Osteoblast (primary cell): ENCODE measurements around the gene EMP2. TPM values are rescaled to one million over a fixed set of nuclear protein-coding genes. Genes with fewer than 3 reads are reported as not detected.
A peak's percentile ranks its signal among the peaks of the same experiment; 100 is the strongest.

Experiments used
- DNase-seq: peaks from one replicate; pipeline ENCODE4 v3.0.0; 2011; ENCODE audit warnings: low spot score, mixed read lengths; ENCODE audit not compliant: insufficient read length; ENCODE audit errors: missing footprints
- H2AFZ ChIP-seq: 2 replicates; pipeline ENCODE4 v1.6.0; 2011; ENCODE audit warnings: mild to moderate bottlenecking, low read length
- H3K27ac ChIP-seq: 2 replicates; pipeline ENCODE4 v1.5.1; 2011; ENCODE audit warnings: mild to moderate bottlenecking, low read depth, low read length, moderate library complexity
- H3K27me3 ChIP-seq: 2 replicates; pipeline ENCODE4 v1.6.0; 2012; ENCODE audit warnings: mild to moderate bottlenecking, control low read depth, inconsistent platforms, low read length, moderate library complexity; ENCODE audit not compliant: insufficient read depth
- H3K36me3 ChIP-seq: 2 replicates; pipeline ENCODE4 v1.5.1; 2011; ENCODE audit warnings: mild to moderate bottlenecking, low read length, control low read depth, moderate library complexity; ENCODE audit not compliant: insufficient read depth
- H3K4me1 ChIP-seq: 2 replicates; pipeline ENCODE4 v1.5.1; 2011; ENCODE audit warnings: mild to moderate bottlenecking, low read length, control low read depth, moderate library complexity; ENCODE audit not compliant: insufficient read depth
- H3K4me2 ChIP-seq: 2 replicates; pipeline ENCODE4 v1.6.0; 2011; ENCODE audit warnings: mild to moderate bottlenecking, low read length; ENCODE audit not compliant: insufficient read depth
- H3K4me3 ChIP-seq: fragments of 200-600 bp; sonication (generic); 3 replicates; pipeline ENCODE4 v1.5.1; 2012; ENCODE audit warnings: mild to moderate bottlenecking, low read length, inconsistent platforms; ENCODE audit not compliant: insufficient read depth
- H3K79me2 ChIP-seq: 2 replicates; pipeline ENCODE4 v1.6.0; 2012; ENCODE audit warnings: mild to moderate bottlenecking, low read length, control low read depth, inconsistent platforms; ENCODE audit not compliant: insufficient read depth
- H3K9me3 ChIP-seq: 2 replicates; pipeline ENCODE4 v1.5.1; 2011; ENCODE audit warnings: low read depth, low read length, control low read depth
- H4K20me1 ChIP-seq: 2 replicates; pipeline ENCODE4 v1.6.0; 2012; ENCODE audit warnings: mild to moderate bottlenecking, low read length, control low read depth; ENCODE audit not compliant: insufficient read depth
- CTCF ChIP-seq: IDR thresholded peaks from 2 replicates; pipeline ENCODE4 v1.5.1; 2011; ENCODE audit warnings: mild to moderate bottlenecking, low read depth, low read length, moderate library complexity; ENCODE audit errors: extremely low read depth
- total RNA-seq: library from RNA; depleted of rRNA; stranded (reverse); fragments of >200 nt; gene quantifications from 2 replicates; pipeline ENCODE4 v1.2.3, GENCODE V29; 2012

Gene EMP2
- total RNA-seq, 1 donor, result 31.8 TPM

- DNase-seq, result peak; percentile 89
- no peaks in the 10 kb centered on the region for H3K27me3 ChIP-seq
- H3K4me2 ChIP-seq, result peak overlapping the region; percentile 41
- peak overlapping the region; percentile 76 for H2AFZ ChIP-seq
- TF ChIP-seq CTCF, result peak; percentile 11
- H3K27ac ChIP-seq, result no peak overlapping the region
- H3K36me3 ChIP-seq, result no peaks in the 10 kb centered on the region
- H3K79me2 ChIP-seq, result no peaks in the 10 kb centered on the region
- no peaks in the 10 kb centered on the region for H3K9me3 ChIP-seq
- H3K4me1 ChIP-seq, result peaks cover 14% of the 10 kb centered on the region
- H3K4me3 ChIP-seq, result peak overlapping the region; percentile 23
- H4K20me1 ChIP-seq, result no peaks in the 10 kb centered on the region
Observed at GRCh38 chr16:10616756-10617640, 36.6 kb upstream of the EMP2 start.

DNA sequence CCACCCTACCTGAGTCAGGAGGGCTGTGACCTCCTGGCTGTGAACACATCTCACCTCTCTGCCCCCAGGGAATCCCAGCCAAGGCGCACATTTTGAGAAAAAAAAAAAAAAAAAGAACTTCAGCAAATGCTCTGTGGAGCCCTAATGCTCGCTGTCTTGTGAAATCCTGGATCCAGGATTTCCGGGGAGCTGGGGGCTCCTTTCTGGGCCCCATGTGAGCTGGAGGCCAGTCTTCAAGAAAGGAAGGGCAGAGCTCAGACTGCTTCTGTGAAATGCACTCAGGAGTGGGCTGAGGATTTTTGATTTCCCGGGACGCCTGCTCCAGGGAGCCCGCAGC lies 36.0 kb upstream of the EMP2 start:
- no peak overlapping the region for H3K4me3 ChIP-seq
- H3K27me3 ChIP-seq, result no peaks in the 10 kb centered on the region
- H3K79me2 ChIP-seq, result no peaks in the 10 kb centered on the region
- H3K9me3 ChIP-seq, result no peaks in the 10 kb centered on the region
- H2AFZ ChIP-seq, result no peak overlapping the region
- H3K36me3 ChIP-seq, result no peaks in the 10 kb centered on the region
- peaks cover 14% of the 10 kb centered on the region for H3K4me1 ChIP-seq
- TF ChIP-seq CTCF, result no peak
- H3K27ac ChIP-seq, result no peak overlapping the region
- H4K20me1 ChIP-seq, result no peaks in the 10 kb centered on the region
- DNase-seq, result peak; percentile 66
- H3K4me2 ChIP-seq, result no peak overlapping the region

- no peaks in the 10 kb centered on the region for H4K20me1 ChIP-seq
- H3K4me3 ChIP-seq, result no peak overlapping the region
- no peaks in the 10 kb centered on the region for H3K36me3 ChIP-seq
- H3K4me2 ChIP-seq, result no peak overlapping the region
- no peaks in the 10 kb centered on the region for H3K79me2 ChIP-seq
- H3K4me1 ChIP-seq, result peaks cover 16% of the 10 kb centered on the region
- no peak overlapping the region for H2AFZ ChIP-seq
- H3K27ac ChIP-seq, result no peak overlapping the region
- no peak for TF ChIP-seq CTCF
- H3K9me3 ChIP-seq, result no peaks in the 10 kb centered on the region
- DNase-seq, result no peak
- H3K27me3 ChIP-seq, result no peaks in the 10 kb centered on the region
Observed at GRCh38 chr16:10614685-10615084, 34.3 kb upstream of the EMP2 start.

DNA sequence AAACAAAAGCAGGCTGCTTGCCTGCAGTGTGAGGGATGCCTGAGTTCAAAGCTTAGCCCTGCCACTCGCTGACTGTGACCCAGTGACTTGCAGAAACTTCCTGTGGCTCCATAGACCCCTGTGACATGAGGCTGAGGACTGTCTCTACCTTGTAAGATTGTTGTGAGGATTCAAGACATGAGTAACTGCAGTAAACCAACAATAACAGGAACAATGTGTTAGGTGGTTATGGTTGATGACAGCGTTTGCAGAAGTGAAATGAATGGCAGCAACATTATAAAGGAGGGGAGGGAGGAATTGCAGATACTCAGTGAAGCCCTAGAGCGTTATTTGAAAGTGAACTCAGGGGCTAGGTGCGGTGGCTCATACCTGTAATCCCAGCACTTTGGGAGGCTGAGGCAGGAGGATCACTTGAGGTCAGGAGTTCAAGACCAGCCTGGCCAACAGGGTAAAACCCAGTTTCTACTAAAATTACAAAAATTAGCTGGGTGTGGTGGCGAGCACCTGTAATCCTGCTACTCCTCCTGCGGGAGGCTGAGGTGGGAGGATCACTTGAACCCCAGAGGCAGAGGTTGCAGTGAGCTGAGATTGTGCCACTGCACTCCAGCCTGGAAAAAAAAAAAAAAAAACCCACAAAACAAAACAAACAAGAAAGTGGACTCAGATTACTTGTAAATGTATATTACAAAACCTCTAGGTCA lies 33.5 kb upstream of the EMP2 start:
- Histone ChIP-seq H3K27ac (no peak overlapping the region), H3K4me1 (peaks cover 23% of the 10 kb centered on the region), H4K20me1 (no peaks in the 10 kb centered on the region), H3K27me3 (no peaks in the 10 kb centered on the region), H3K4me2 (no peak overlapping the region), H3K4me3 (no peak overlapping the region), H3K79me2 (no peaks in the 10 kb centered on the region), H2AFZ (no peak overlapping the region), H3K9me3 (no peaks in the 10 kb centered on the region), H3K36me3 (no peaks in the 10 kb centered on the region)
- no peak for DNase-seq
- TF ChIP-seq CTCF, result no peak
